Mucosa of rectum (tissue), 2 donors: ENCODE data around the gene TBRG4.
"Not testable (repeated sequence)": the region's sequence is repeated elsewhere in the genome, so short reads cannot be mapped to it uniquely, and the experiment has no call there.

Source experiments
- H3K27ac ChIP-seq, 2 donors: one replicate each; pipeline ENCODE4 v1.7.0; 2013; ENCODE audit warnings: inconsistent platforms in 2 of 2, low read depth in 2 of 2, low read length in 2 of 2
- H3K27me3 ChIP-seq, 2 donors: one replicate each; pipeline ENCODE4 v1.7.0; 2013; ENCODE audit warnings: low read length in 2 of 2; ENCODE audit not compliant: control insufficient read depth in 2 of 2, insufficient read depth in 2 of 2
- H3K36me3 ChIP-seq, 2 donors: one replicate each; pipeline ENCODE4 v1.7.0; 2013; ENCODE audit warnings: low read length in 2 of 2; ENCODE audit not compliant: control insufficient read depth in 2 of 2, insufficient read depth in 2 of 2
- H3K4me1 ChIP-seq, 2 donors: one replicate each; pipeline ENCODE4 v1.7.0; 2013; ENCODE audit warnings: low read length in 2 of 2, mild to moderate bottlenecking in 1 of 2; ENCODE audit not compliant: control insufficient read depth in 2 of 2, insufficient read depth in 2 of 2
- H3K4me3 ChIP-seq, 2 donors: one replicate each; pipeline ENCODE4 v1.7.0; 2013; ENCODE audit warnings: low read length in 2 of 2
- H3K9ac ChIP-seq, 2 donors: one replicate each; pipeline ENCODE4 v1.7.0; 2013; ENCODE audit warnings: low read length in 2 of 2, low read depth in 1 of 2, mild to moderate bottlenecking in 1 of 2
- H3K9me3 ChIP-seq, 2 donors: one replicate each; pipeline ENCODE4 v1.7.0; 2013; ENCODE audit warnings: low read length in 2 of 2; ENCODE audit not compliant: control insufficient read depth in 2 of 2
- donor health status: healthy.
- donor health status: Normal muscosa, but diverticular disease.

TBRG4 gene

DNA sequence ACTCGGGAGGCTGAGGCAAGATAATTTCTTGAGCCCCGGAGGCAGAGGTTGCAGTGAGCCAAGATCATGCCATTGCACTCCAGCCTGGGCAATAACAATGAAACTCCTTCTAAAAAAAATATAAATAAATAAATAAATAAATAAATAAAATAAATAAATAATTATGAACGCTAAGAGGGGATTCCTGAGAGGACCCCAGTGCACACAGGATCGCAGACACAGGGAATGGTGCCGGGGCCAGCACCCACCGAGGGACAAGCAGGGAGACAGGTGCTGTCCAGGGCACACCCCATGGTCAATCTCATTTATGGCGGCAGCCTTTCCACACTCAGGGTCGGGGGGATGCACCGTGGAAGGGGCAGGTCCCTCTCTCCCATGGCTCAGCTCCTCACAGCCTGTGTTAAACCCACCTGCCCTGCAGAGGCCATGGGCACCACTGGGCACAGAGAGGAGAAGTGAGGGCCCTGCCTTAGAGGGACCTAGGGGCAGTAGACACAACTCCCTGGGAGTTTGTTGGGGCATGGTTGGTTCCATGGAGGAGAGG lies 43.9 kb upstream of the TBRG4 start:
- Histone ChIP-seq H3K9ac (no peak overlapping the region), H3K27ac (no peak overlapping the region), H3K36me3 (no peaks in the 10 kb centered on the region), H3K9me3 (no peaks in the 10 kb centered on the region), H3K27me3 (peaks cover 14% of the 10 kb centered on the region in 2 donors), H3K4me3 (no peak overlapping the region), H3K4me1 (no peaks in the 10 kb centered on the region)

DNA sequence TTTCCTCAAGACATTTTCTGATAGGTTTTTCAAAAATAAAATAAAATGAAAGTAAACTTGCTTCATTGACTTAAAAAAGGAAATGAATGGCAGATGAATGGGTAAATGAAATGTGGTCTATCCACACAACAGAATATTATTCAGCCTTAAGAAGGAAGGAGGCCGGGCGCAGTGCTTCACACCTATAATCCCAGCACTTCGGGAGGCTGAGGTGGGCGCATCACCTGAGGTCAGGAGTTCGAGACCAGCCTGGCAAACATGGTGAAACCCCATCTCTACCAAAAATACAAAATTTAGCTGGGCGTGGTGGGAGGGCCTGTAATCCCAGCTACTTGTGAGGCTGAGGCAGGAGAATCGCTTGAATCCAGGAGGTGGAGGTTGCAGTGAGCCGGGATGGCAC lies 42.4 kb upstream of the TBRG4 start:
- not testable (repeated sequence) for H3K9ac ChIP-seq, H3K9me3 ChIP-seq, H3K36me3 ChIP-seq, H3K4me3 ChIP-seq, H3K4me1 ChIP-seq, H3K27ac ChIP-seq
- peaks cover 8 to 14% of the 10 kb centered on the region in 2 donors for H3K27me3 ChIP-seq

DNA sequence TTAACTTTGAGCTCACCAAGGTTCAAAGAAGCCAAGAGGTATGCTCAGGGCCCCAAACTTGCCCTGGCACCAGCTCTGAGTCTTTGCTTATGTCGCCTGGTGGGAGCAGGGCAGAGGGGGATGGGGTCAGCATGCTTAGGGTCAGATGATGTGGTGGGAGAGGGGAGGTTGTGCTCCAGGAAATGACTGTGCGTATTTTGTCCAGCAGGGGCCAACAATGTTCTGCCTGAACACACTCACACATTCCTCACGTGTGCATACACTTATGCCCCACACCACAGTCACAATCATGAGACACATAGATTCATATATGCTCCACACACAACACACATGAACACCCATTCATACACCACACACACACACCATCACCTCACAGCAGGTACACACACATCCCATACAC lies 41.7 kb upstream of the TBRG4 start:
- Histone ChIP-seq H3K9me3 (no peaks in the 10 kb centered on the region), H3K4me3 (no peak overlapping the region), H3K27me3 (peaks cover 6 to 10% of the 10 kb centered on the region in 2 donors), H3K4me1 (no peaks in the 10 kb centered on the region), H3K27ac (no peak overlapping the region), H3K9ac (no peak overlapping the region), H3K36me3 (no peaks in the 10 kb centered on the region)

DNA sequence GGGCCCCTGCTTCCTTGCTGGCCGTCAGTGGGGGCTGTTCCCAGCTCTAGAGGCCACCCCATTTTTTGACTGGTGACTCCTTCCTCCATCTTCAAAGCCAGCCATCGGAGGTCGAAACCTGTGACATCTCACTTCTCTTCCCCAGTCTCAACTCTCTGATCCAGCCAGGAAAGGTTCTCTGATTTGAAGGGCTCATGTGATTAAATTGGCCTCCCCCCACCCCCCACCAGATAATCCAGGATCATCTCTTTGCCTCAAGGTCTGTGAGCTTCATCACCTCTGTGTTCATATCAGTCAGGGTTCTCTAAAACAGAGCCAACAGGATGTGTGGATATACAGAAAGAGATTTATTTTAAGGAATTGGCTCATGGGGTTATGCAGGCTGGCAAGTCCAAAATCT lies 40.5 kb upstream of the TBRG4 start:
- Histone ChIP-seq H3K27ac (no peak overlapping the region), H3K9me3 (no peaks in the 10 kb centered on the region), H3K4me1 (no peaks in the 10 kb centered on the region), H3K4me3 (no peak overlapping the region), H3K27me3 (peaks cover 4 to 9% of the 10 kb centered on the region in 2 donors), H3K36me3 (no peaks in the 10 kb centered on the region), H3K9ac (no peak overlapping the region)

DNA sequence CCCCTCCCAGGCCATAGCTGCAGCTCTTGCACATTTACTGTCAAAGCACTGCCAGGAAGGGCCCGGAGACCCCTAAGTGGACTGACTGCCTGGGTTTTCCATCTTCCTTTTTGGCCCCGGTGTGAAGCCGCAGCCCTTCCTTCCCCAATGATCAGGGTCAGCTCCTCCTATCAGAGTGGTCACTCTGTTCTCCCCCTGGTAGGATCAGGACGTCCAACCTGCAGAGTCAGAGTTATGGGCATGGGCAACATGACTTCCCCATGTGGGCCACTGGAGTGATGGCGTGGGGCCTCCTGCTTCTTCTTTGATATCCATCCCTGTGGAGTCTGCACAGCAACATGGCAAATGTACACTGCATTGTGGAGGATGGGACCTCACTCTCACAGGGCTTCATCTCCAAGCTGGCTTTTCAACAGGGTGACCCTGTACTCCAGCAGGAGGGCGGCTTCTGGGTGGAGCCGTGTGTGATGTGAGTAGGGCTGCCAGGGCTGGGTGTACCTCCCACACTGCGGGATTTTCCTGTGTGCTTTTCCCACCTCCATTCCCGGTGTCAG lies 39.7 kb upstream of the TBRG4 start:
- no peak overlapping the region for H3K27ac ChIP-seq
- H3K36me3 ChIP-seq, result no peaks in the 10 kb centered on the region
- no peak overlapping the region for H3K4me3 ChIP-seq
- no peaks in the 10 kb centered on the region for H3K4me1 ChIP-seq
- H3K9ac ChIP-seq, result no peak overlapping the region
- no peaks in the 10 kb centered on the region for H3K9me3 ChIP-seq
- H3K27me3 ChIP-seq, result peaks cover 0 to 3% of the 10 kb centered on the region in 2 donors

DNA sequence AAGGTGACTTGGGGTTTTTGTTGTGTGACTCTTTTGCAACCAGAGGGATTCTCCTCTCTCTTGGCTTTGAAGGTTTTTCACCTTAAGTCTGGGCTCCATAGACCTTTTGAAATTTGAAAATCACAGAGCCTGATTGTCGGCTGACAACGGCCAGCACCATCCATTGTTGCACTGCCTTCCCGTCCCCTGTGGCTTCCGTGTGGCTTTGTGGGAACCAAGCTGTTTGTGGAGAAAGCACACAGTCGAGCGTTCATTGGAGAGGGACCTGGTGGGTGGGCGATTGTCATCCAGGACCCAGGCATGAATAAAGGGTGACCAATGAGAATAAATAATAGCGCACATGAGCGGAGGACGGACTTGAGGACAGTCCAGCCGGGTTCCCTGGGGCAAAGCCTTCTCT lies 38.7 kb upstream of the TBRG4 start:
- Histone ChIP-seq H3K9me3 (no peaks in the 10 kb centered on the region), H3K9ac (no peak overlapping the region), H3K27ac (no peak overlapping the region), H3K27me3 (peaks cover 0 to 3% of the 10 kb centered on the region in 2 donors), H3K36me3 (no peaks in the 10 kb centered on the region), H3K4me3 (no peak overlapping the region), H3K4me1 (no peaks in the 10 kb centered on the region)

DNA sequence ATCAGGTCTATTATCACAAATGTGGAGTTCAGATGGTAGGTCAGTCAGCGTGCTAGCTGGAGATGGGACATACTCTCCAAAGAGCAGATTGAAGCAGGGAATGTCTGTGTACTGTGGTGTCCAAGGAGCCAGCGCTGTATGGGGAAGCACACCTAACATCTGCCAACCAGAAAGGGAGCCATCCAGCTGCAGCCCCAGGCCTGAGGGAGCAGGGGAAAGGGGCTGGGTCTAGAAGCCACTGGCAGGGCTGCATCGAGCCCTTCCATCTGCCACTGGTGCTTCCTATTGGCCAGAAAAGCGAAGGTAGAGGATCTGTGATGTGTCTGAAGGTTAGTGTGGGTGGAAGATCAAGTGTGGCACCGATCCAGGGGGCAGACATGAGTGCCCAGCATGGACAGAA lies 38.1 kb upstream of the TBRG4 start:
- no peak overlapping the region for H3K9ac ChIP-seq
- no peak overlapping the region for H3K27ac ChIP-seq
- H3K4me1 ChIP-seq, result no peaks in the 10 kb centered on the region
- peaks cover 0 to 3% of the 10 kb centered on the region in 2 donors for H3K27me3 ChIP-seq
- H3K9me3 ChIP-seq, result no peaks in the 10 kb centered on the region
- no peak overlapping the region for H3K4me3 ChIP-seq
- no peaks in the 10 kb centered on the region for H3K36me3 ChIP-seq

DNA sequence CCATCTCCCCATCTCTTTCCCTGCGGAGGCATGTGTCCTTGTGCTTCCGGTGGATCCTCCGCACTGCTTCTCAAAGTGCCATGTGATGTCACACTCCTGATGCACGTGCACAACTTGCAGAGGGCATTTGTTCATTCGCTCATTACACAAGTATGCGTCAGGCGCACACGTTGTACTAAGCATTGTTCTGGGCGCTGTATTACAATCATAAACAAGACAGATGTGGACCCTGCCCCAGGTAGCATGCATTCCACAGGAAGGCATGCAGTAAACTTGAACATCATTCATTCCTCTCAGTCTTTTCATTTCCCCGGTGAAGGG lies 37.1 kb upstream of the TBRG4 start:
- H3K9ac ChIP-seq, result no peak overlapping the region
- H3K27me3 ChIP-seq, result peaks cover 0 to 3% of the 10 kb centered on the region in 2 donors
- no peak overlapping the region for H3K27ac ChIP-seq
- no peaks in the 10 kb centered on the region for H3K36me3 ChIP-seq
- H3K9me3 ChIP-seq, result no peaks in the 10 kb centered on the region
- H3K4me3 ChIP-seq, result no peak overlapping the region
- H3K4me1 ChIP-seq, result no peaks in the 10 kb centered on the region

DNA sequence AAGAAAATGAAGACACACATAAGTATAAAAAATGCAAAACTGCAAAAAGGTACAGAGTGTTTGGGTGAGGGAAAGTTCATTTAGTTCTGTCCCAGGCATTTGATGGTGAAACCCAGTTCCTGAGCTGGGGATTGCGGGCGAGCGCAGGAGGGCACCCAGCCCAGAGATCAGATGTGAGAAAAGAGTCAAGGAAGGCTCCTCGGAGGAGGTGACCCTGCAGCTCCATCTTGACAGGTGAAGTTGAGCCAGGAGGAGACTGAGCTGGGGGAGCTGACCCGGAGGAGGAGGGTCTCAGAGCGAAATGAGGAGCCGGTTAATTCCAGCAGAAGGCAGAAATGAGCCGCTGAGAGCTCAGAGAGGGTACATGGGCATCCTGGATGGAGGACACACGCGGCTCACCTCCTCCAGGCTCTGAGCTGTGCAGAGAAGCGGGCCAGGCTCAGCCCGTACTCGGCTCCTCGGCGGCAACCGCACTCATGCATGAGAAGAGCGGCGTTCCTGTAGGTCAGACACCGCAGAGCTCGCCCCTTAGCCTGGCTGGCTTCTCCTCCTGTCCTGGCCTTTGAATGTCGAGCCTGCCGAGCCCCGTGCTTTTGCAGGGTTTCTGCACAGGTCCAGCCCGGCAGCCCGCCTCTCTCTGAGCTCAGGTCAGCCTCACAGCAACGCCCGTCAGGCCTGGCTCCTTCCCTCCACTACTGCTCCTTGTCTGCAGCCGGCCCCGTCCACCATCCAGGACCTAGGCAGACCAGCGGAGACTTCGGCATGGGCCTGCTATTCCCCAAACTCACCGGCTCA lies 36.6 kb upstream of the TBRG4 start:
- Histone ChIP-seq H3K4me1 (no peaks in the 10 kb centered on the region), H3K36me3 (no peaks in the 10 kb centered on the region), H3K27me3 (peaks cover 0 to 3% of the 10 kb centered on the region in 2 donors), H3K4me3 (no peak overlapping the region), H3K27ac (no peak overlapping the region), H3K9ac (no peak overlapping the region), H3K9me3 (no peaks in the 10 kb centered on the region)

DNA sequence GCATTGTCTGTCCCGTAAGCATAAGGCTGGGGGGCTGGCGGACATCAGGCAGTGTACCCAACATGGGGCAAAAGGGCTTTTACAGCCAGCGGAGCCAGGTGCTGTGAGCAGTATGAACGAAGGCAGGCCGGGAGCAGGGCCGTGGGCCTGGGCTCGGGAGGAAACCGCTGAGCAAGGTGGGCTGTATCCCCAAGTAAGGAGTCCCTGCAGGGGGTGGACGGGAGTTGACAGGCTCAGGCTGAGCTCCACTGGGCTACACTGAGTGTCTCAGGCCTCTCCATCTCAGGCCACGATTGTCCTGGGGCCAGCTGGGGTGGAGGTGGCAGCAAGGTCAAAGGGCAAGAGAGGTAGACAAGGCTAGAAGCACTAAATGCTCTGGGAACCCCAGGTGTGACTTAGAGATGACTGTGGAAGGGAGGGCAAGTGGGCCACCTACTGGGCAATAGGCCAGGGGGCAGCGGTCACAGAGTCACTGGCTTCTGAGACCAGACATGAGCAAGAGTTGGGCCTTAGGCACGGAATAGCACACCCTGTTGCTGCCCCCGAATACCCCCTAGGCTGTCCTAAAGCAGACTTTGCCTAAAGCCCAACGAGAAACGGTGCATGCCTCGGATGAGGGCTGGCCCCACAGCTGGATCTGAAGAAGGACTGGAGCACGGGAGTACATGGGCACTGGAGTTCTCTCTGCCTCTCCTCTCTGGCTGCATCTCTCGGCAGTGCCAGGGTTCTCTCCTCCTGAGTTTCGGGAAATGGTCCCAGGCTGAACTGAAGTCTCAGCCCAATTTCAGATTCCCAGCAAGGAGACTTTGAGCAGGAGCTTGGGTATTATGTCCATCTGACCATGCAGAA lies 35.3 kb upstream of the TBRG4 start:
- H3K27ac ChIP-seq, result no peak overlapping the region
- H3K9me3 ChIP-seq, result no peaks in the 10 kb centered on the region

More for the DNA sequence above, 35.3 kb upstream of the TBRG4 start:
- Histone ChIP-seq H3K4me1 (no peaks in the 10 kb centered on the region), H3K9ac (no peak overlapping the region), H3K36me3 (no peaks in the 10 kb centered on the region), H3K4me3 (no peak overlapping the region), H3K27me3 (peaks cover 0 to 3% of the 10 kb centered on the region in 2 donors)
